HG02588 (cell line): Measurements from ENCODE around the gene EDARADD.
A peak's percentile ranks its signal among the peaks of the same experiment; 100 is the strongest.
"Not testable (repeated sequence)": the region's sequence is repeated elsewhere in the genome, so short reads cannot be mapped to it uniquely, and the experiment has no call there.

Experiments used
- ATAC-seq: cut with Tn5 transposase; IDR thresholded peaks from one replicate; pipeline ENCODE4 v1.9.1; 2021; ENCODE audit warnings: mild to moderate bottlenecking, moderate library complexity; ENCODE audit not compliant: unreplicated experiment

EDARADD gene

GRCh38 chr1:236429715-236430274 lies 35.7 kb downstream of the EDARADD start:
- ATAC-seq = no peak

- ATAC-seq = no peak
These were observed 39.8 kb downstream of the EDARADD start for GRCh38 chr1:236433819-236434315.

- ATAC-seq = no peak
These were observed 44.5 kb downstream of the EDARADD start for GRCh38 chr1:236438614-236439013.

GRCh38 chr1:236440373-236440772 lies 46.3 kb downstream of the EDARADD start:
- no peak for ATAC-seq

GRCh38 chr1:236450779-236451178 lies 56.7 kb downstream of the EDARADD start:
- no peak for ATAC-seq

GRCh38 chr1:236451796-236452373 lies 57.8 kb downstream of the EDARADD start:
- ATAC-seq = no peak

- ATAC-seq = no peak
These were observed 61.2 kb downstream of the EDARADD start for GRCh38 chr1:236455243-236455642.

- no peak for ATAC-seq
These were observed 63.7 kb downstream of the EDARADD start for GRCh38 chr1:236457775-236458174.

GRCh38 chr1:236458996-236459395 lies 64.9 kb downstream of the EDARADD start:
- ATAC-seq = no peak

- no peak for ATAC-seq
These were observed 66.0 kb downstream of the EDARADD start for GRCh38 chr1:236460103-236460502.

GRCh38 chr1:236464197-236464596 lies 70.1 kb downstream of the EDARADD start:
- not testable (repeated sequence) for ATAC-seq

GRCh38 chr1:236465231-236465958 lies 71.3 kb downstream of the EDARADD start:
- ATAC-seq = peak; percentile 8

- peak; percentile 83 for ATAC-seq
These were observed 71.8 kb downstream of the EDARADD start for GRCh38 chr1:236465959-236466303.

GRCh38 chr1:236467327-236467641 lies 73.2 kb downstream of the EDARADD start:
- ATAC-seq = no peak

- ATAC-seq = no peak
These were observed 74.5 kb downstream of the EDARADD start for GRCh38 chr1:236468625-236469024.

GRCh38 chr1:236469466-236469865 lies 75.4 kb downstream of the EDARADD start:
- ATAC-seq = no peak

GRCh38 chr1:236471096-236471495 lies 77.0 kb downstream of the EDARADD start:
- ATAC-seq = no peak

GRCh38 chr1:236471653-236472052 lies 77.6 kb downstream of the EDARADD start:
- no peak for ATAC-seq

- no peak for ATAC-seq
These were observed 79.0 kb downstream of the EDARADD start for GRCh38 chr1:236472850-236473788.

GRCh38 chr1:236476019-236476418 lies 81.9 kb downstream of the EDARADD start:
- no peak for ATAC-seq

- ATAC-seq = no peak
These were observed 86.8 kb downstream of the EDARADD start for GRCh38 chr1:236480758-236481436.
